Neural cell (in vitro differentiated cells): ENCODE measurements around the gene CEMP1. TPM values are rescaled to one million over a fixed set of nuclear protein-coding genes. Genes with fewer than 3 reads are reported as not detected.
"Not testable (repeated sequence)": the region's sequence is repeated elsewhere in the genome, so short reads cannot be mapped to it uniquely, and the experiment has no call there.

Experiments
- H2AFZ ChIP-seq: fragments of 200-600, 300-800 bp; sonication (generic), shearing (Covaris generic); 2 replicates; pipeline ENCODE4 v1.6.0; 2014; ENCODE audit warnings: low read depth, mild to moderate bottlenecking, antibody characterized with exemption, low read length, moderate library complexity
- H3F3A ChIP-seq: fragments of 200-600 bp; shearing (Covaris generic); 2 replicates; pipeline ENCODE4 v1.6.1; 2016; ENCODE audit warnings: mild to moderate bottlenecking, moderate library complexity, mixed read lengths, antibody characterized with exemption, low read length; ENCODE audit not compliant: insufficient read depth, poor library complexity, severe bottlenecking
- H3K27ac ChIP-seq: fragments of 200-600, 300-800 bp; sonication (generic), shearing (Covaris generic); 2 replicates; pipeline ENCODE4 v1.5.1; 2014; ENCODE audit warnings: mild to moderate bottlenecking, low read length, moderate library complexity
- H3K27me3 ChIP-seq: fragments of 300-800, 200-600 bp; sonication (generic), shearing (Covaris generic); 2 replicates; pipeline ENCODE4 v1.6.0; 2014; ENCODE audit warnings: mild to moderate bottlenecking, low read depth, low read length, moderate library complexity; ENCODE audit not compliant: insufficient read depth
- H3K36me3 ChIP-seq: fragments of 300-800, 200-600 bp; sonication (generic), shearing (Covaris generic); 2 replicates; pipeline ENCODE4 v1.5.1; 2014; ENCODE audit warnings: mild to moderate bottlenecking, antibody characterized with exemption, low read length, moderate library complexity; ENCODE audit not compliant: insufficient read depth
- H3K4me2 ChIP-seq: fragments of 300-800, 200-600 bp; sonication (generic), shearing (Covaris generic); 2 replicates; pipeline ENCODE4 v1.6.0; 2014; ENCODE audit warnings: mild to moderate bottlenecking, low read length
- H3K4me3 ChIP-seq: fragments of 300-800, 200-600 bp; sonication (generic), shearing (Covaris generic); 2 replicates; pipeline ENCODE4 v1.5.1; 2014; ENCODE audit warnings: mild to moderate bottlenecking, low read length, moderate library complexity
- H3K79me2 ChIP-seq: fragments of 200-600 bp; shearing (Covaris generic); replicated peaks from 2 replicates; pipeline ENCODE4 v1.6.0; 2014; ENCODE audit warnings: mild to moderate bottlenecking, low read length, moderate library complexity; ENCODE audit not compliant: insufficient read depth
- H3K9ac ChIP-seq: fragments of 300-800, 200-600 bp; sonication (generic), shearing (Covaris generic); 2 replicates; pipeline ENCODE4 v1.6.1; 2016; ENCODE audit warnings: mild to moderate bottlenecking, low read length, mixed read lengths
- H3K9me2 ChIP-seq: fragments of 200-600 bp; shearing (Covaris generic); 2 replicates; pipeline ENCODE4 v1.6.1; 2016; ENCODE audit warnings: mild to moderate bottlenecking, low read length, mixed read lengths; ENCODE audit not compliant: insufficient read depth
- H3K9me3 ChIP-seq: fragments of 200-600, 300-800 bp; sonication (generic), shearing (Covaris generic); 2 replicates; pipeline ENCODE4 v1.6.1; 2016; ENCODE audit warnings: mild to moderate bottlenecking, mixed run types, low read length, moderate library complexity, mixed read lengths
- H4K20me1 ChIP-seq: fragments of 200-600 bp; shearing (Covaris generic); 2 replicates; pipeline ENCODE4 v1.6.1; 2016; ENCODE audit warnings: mild to moderate bottlenecking, mixed run types; ENCODE audit not compliant: insufficient read depth
- CTCF ChIP-seq: fragments of 450-650 bp; IDR thresholded peaks from 2 replicates; pipeline ENCODE4 v1.5.1; 2014; ENCODE audit warnings: antibody characterized with exemption, mild to moderate bottlenecking, moderate library complexity; ENCODE audit not compliant: poor library complexity, severe bottlenecking
- EP300 ChIP-seq: fragments of 450-650 bp; conservative IDR thresholded peaks from 2 replicates; pipeline ENCODE4 v1.6.1; 2014; ENCODE audit warnings: antibody characterized with exemption, mild to moderate bottlenecking, moderate library complexity; ENCODE audit not compliant: poor library complexity, severe bottlenecking
- EZH2 ChIP-seq: fragments of 200-600, 300-800 bp; shearing (Covaris generic), sonication (generic); IDR thresholded peaks from 2 replicates; pipeline ENCODE4 v1.6.1; 2014; ENCODE audit warnings: antibody characterized with exemption, low read length, borderline replicate concordance, mild to moderate bottlenecking; ENCODE audit not compliant: insufficient read depth, poor library complexity, severe bottlenecking
- MXI1 ChIP-seq: fragments of 450-650 bp; conservative IDR thresholded peaks from 2 replicates; pipeline ENCODE4 v1.6.1; 2014; ENCODE audit warnings: antibody characterized with exemption, mild to moderate bottlenecking; ENCODE audit not compliant: poor library complexity, severe bottlenecking
- POLR2AphosphoS5 ChIP-seq: IDR thresholded peaks from 2 replicates; pipeline ENCODE4 v1.6.1; 2012
- RAD21 ChIP-seq: fragments of 450-650 bp; conservative IDR thresholded peaks from 2 replicates; pipeline ENCODE4 v1.6.1; 2014; ENCODE audit warnings: antibody characterized with exemption, mild to moderate bottlenecking, moderate library complexity
- REST ChIP-seq: IDR thresholded peaks from 2 replicates; pipeline ENCODE4 v1.6.1; 2012; ENCODE audit warnings: borderline replicate concordance
- SMC3 ChIP-seq: fragments of 450-650 bp; conservative IDR thresholded peaks from 2 replicates; pipeline ENCODE4 v1.6.1; 2014; ENCODE audit warnings: antibody characterized with exemption, mild to moderate bottlenecking, moderate library complexity; ENCODE audit not compliant: poor library complexity
- TAF1 ChIP-seq: IDR thresholded peaks from 2 replicates; pipeline ENCODE4 v1.6.1; 2012; ENCODE audit warnings: low read depth
- polyA plus RNA-seq: library from polyadenylated mRNA; depleted of rRNA; stranded (reverse); fragments of >200 nt; gene quantifications from 2 replicates; pipeline ENCODE4 v1.2.3, GENCODE V29; 2014

Gene CEMP1
- polyA plus RNA-seq, 1 donor from 2014 or later: 0.46 TPM

- Histone ChIP-seq H2AFZ (no peak overlapping the region), H3K4me3 (no peak overlapping the region)
These were observed 4.4 kb upstream of the CEMP1 start for GRCh38 chr16:2535625-2536013.

GRCh38 chr16:2534335-2534734 lies 3.1 kb upstream of the CEMP1 start:
- not testable (repeated sequence) for H3K4me2 ChIP-seq, H3K36me3 ChIP-seq, H3K9me3 ChIP-seq, H4K20me1 ChIP-seq, H3K4me3 ChIP-seq, H3K27me3 ChIP-seq, H3K9me2 ChIP-seq, H3K27ac ChIP-seq, H3K79me2 ChIP-seq, H2AFZ ChIP-seq, H3F3A ChIP-seq, H3K9ac ChIP-seq

More at GRCh38 chr16:2535625-2536013, 4.4 kb upstream of the CEMP1 start:
- Histone ChIP-seq H3K9me3 (no peaks in the 10 kb centered on the region), H3K9ac (no peak overlapping the region), H3K9me2 (no peaks in the 10 kb centered on the region), H4K20me1 (no peaks in the 10 kb centered on the region), H3K27ac (no peak overlapping the region), H3K79me2 (peaks cover 12% of the 10 kb centered on the region), H3K36me3 (no peaks in the 10 kb centered on the region), H3K4me2 (no peak overlapping the region), H3K27me3 (no peaks in the 10 kb centered on the region), H3F3A (no peaks in the 10 kb centered on the region)
- TF ChIP-seq REST (no peak), EP300 (no peak), MXI1 (no peak), POLR2AphosphoS5 (no peak), TAF1 (no peak), EZH2 (no peak)

- H3K27ac ChIP-seq: no peak overlapping the region
- no peaks in the 10 kb centered on the region for H3F3A ChIP-seq
- H3K9me3 ChIP-seq: no peaks in the 10 kb centered on the region
- H4K20me1 ChIP-seq: no peaks in the 10 kb centered on the region
- no peak overlapping the region for H2AFZ ChIP-seq
- no peak for TF ChIP-seq EZH2
- TF ChIP-seq REST: no peak
- TF ChIP-seq CTCF: no peak
- TF ChIP-seq TAF1: no peak
- TF ChIP-seq RAD21: no peak
- no peak for TF ChIP-seq POLR2AphosphoS5
- TF ChIP-seq MXI1: no peak
- TF ChIP-seq SMC3: no peak
- no peak for TF ChIP-seq EP300
- H3K4me3 ChIP-seq: no peak overlapping the region
- H3K9me2 ChIP-seq: no peaks in the 10 kb centered on the region
- H3K9ac ChIP-seq: no peak overlapping the region
- H3K36me3 ChIP-seq: no peaks in the 10 kb centered on the region
- H3K4me2 ChIP-seq: no peak overlapping the region
- peaks cover 4% of the 10 kb centered on the region for H3K79me2 ChIP-seq
- no peaks in the 10 kb centered on the region for H3K27me3 ChIP-seq
These were observed 2.7 kb upstream of the CEMP1 start for GRCh38 chr16:2533912-2534311.

- H3K27me3 ChIP-seq, H4K20me1 ChIP-seq, H3F3A ChIP-seq, H3K9me2 ChIP-seq, H3K9ac ChIP-seq, H3K9me3 ChIP-seq, H3K79me2 ChIP-seq, H3K4me2 ChIP-seq, H2AFZ ChIP-seq, H3K36me3 ChIP-seq: not testable (repeated sequence)
- Histone ChIP-seq H3K4me3 (peak overlapping the region; percentile 78), H3K27ac (peak overlapping the region; percentile 79)
These were observed 2.0 kb upstream of the CEMP1 start for GRCh38 chr16:2533142-2533755.
